ENCODE measurements around the gene CREG2. TPM values are rescaled to one million over a fixed set of nuclear protein-coding genes. Genes with fewer than 3 reads are reported as not detected.
A peak's percentile ranks its signal among the peaks of the same experiment; 100 is the strongest.

The CREG2 gene
- total RNA-seq, 1 experiment from 2014 or later = not detected

DNA sequence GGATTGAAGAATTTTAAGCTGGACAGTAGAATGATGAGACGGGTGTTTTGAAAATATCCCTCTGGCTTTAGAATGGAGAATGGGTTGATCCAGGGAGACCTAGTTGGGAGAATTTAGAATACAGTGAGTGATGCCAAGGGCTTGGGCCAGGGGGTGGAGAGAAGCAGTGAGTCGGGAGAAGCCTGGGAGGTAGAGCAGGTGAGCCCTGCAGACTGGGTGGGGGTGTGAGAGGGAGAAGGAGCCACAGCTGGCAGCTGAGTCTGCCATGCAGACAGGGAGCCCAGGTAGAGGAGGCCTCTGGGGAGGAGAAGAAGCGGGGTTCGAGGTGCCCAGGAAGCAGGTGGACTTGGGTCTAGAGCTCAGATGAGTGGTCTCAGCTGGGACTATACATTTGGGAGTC lies 18.2 kb downstream of the CREG2 start:
- Histone ChIP-seq H3K36me3 (ENCODE audit: insufficient read depth, low read length, poor library complexity, severe bottlenecking) (no peaks in the 10 kb centered on the region), H3K27me3 (replicated peaks; ENCODE audit: insufficient read depth, low read depth, low read length, poor library complexity) (no peaks in the 10 kb centered on the region), H3K27ac (ENCODE audit: low read depth, low read length, poor library complexity, severe bottlenecking) (no peak overlapping the region), H3K9me3 (ENCODE audit: low read depth, low read length, poor library complexity, severe bottlenecking) (no peaks in the 10 kb centered on the region), H3K4me1 (ENCODE audit: insufficient read depth, low read length, poor library complexity, severe bottlenecking) (peaks cover 4% of the 10 kb centered on the region), H3K4me3 (ENCODE audit: low read depth, low read length, poor library complexity, severe bottlenecking) (no peak overlapping the region)
- no TSS peak for BruUV-seq (replicated peaks)
- DNase-seq (ENCODE audit: low spot score) = no peak
- CTCF ChIA-PET = no interaction called here
- intact Hi-C loops (cut with micrococcal nuclease; ENCODE audit: unreplicated experiment) = no loop called here
- POLR2A ChIA-PET (ENCODE audit: low non-redundant PET) = no interaction called here
- TF ChIP-seq, protein P1, sequence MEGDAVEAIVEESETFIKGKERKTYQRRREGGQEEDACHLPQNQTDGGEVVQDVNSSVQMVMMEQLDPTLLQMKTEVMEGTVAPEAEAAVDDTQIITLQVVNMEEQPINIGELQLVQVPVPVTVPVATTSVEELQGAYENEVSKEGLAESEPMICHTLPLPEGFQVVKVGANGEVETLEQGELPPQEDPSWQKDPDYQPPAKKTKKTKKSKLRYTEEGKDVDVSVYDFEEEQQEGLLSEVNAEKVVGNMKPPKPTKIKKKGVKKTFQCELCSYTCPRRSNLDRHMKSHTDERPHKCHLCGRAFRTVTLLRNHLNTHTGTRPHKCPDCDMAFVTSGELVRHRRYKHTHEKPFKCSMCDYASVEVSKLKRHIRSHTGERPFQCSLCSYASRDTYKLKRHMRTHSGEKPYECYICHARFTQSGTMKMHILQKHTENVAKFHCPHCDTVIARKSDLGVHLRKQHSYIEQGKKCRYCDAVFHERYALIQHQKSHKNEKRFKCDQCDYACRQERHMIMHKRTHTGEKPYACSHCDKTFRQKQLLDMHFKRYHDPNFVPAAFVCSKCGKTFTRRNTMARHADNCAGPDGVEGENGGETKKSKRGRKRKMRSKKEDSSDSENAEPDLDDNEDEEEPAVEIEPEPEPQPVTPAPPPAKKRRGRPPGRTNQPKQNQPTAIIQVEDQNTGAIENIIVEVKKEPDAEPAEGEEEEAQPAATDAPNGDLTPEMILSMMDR (conservative IDR thresholded peaks at IDR 0.05; ENCODE audit: low read depth, low read length) = no peak
- no peak for TF ChIP-seq EZH2 (IDR thresholded peaks at IDR 0.05; ENCODE audit: borderline replicate concordance, low read depth, low read length, poor library complexity, severe bottlenecking)

DNA sequence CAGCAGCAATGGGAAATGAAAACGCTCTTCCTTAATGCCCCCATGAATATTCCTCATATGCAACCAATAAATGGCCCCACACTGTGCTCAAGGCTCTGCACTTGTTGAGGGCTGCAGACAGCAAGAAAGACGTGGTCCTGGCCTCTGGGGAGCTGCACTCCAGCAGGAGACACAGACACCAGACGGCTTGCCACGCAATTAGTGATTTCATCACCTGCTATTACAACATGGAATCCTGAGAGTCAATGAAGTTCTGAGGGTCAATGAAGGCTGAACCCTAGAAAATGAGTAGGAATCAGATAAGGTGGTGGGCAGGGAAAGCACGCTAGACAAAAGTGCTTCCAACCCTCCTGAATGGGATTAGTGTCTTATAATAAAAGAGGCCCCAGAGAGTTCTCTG lies 18.9 kb downstream of the CREG2 start:
- no peak overlapping the region for H3K4me3 ChIP-seq (ENCODE audit: low read depth, low read length, poor library complexity, severe bottlenecking)
- ChIA-PET POLR2A (ENCODE audit: low non-redundant PET) (no interaction called here), CTCF (interaction anchor here (0.6 kb wide), 1 partner anchor 238 kb away, joined by 3 read pairs; no protein-coding TSS in a partner anchor)
- intact Hi-C loops (cut with micrococcal nuclease; ENCODE audit: unreplicated experiment) = no loop called here
- no TSS peak for BruUV-seq (replicated peaks)
- DNase-seq (ENCODE audit: low spot score) = peak; percentile 46
- H3K27ac ChIP-seq (ENCODE audit: low read depth, low read length, poor library complexity, severe bottlenecking) = no peak overlapping the region
- no peaks in the 10 kb centered on the region for H3K27me3 ChIP-seq (replicated peaks; ENCODE audit: insufficient read depth, low read depth, low read length, poor library complexity)
- no peaks in the 10 kb centered on the region for H3K9me3 ChIP-seq (ENCODE audit: low read depth, low read length, poor library complexity, severe bottlenecking)
- H3K36me3 ChIP-seq (ENCODE audit: insufficient read depth, low read length, poor library complexity, severe bottlenecking) = no peaks in the 10 kb centered on the region
- peaks cover 4% of the 10 kb centered on the region for H3K4me1 ChIP-seq (ENCODE audit: insufficient read depth, low read length, poor library complexity, severe bottlenecking)
- no peak for TF ChIP-seq EZH2 (IDR thresholded peaks at IDR 0.05; ENCODE audit: borderline replicate concordance, low read depth, low read length, poor library complexity, severe bottlenecking)
- TF ChIP-seq, protein P1 (conservative IDR thresholded peaks at IDR 0.05; ENCODE audit: low read depth, low read length) = no peak

DNA sequence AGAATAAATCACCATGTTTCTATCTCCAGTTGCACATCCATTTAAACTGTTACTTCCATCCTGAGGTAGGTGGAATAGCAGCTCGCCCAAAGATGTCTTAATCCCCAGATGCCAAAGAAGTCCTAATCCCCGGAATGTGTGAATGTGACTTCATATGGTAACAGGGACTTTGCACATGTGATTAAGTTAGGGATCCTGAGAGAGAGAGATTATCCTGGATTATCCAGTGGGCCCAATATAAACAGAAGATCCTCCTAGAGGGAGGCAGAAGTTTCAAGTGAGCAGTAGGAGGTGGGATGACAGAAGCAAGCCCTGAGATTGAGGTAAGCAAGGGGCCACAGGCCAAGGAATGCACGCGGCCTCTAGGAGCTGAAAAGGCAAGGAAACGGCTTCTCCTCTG lies 19.8 kb downstream of the CREG2 start:
- intact Hi-C loops (cut with micrococcal nuclease; ENCODE audit: unreplicated experiment) = no loop called here
- H3K36me3 ChIP-seq (ENCODE audit: insufficient read depth, low read length, poor library complexity, severe bottlenecking) = no peaks in the 10 kb centered on the region
- H3K4me3 ChIP-seq (ENCODE audit: low read depth, low read length, poor library complexity, severe bottlenecking) = no peak overlapping the region
- no peaks in the 10 kb centered on the region for H3K9me3 ChIP-seq (ENCODE audit: low read depth, low read length, poor library complexity, severe bottlenecking)
- ChIA-PET CTCF (interaction anchor here (0.6 kb wide), 1 partner anchor 237 kb away, joined by 3 read pairs; no protein-coding TSS in a partner anchor), POLR2A (ENCODE audit: low non-redundant PET) (no interaction called here)
- no peak overlapping the region for H3K27ac ChIP-seq (ENCODE audit: low read depth, low read length, poor library complexity, severe bottlenecking)
- TF ChIP-seq EZH2 (IDR thresholded peaks at IDR 0.05; ENCODE audit: borderline replicate concordance, low read depth, low read length, poor library complexity, severe bottlenecking) = no peak
- TF ChIP-seq, protein P1 (conservative IDR thresholded peaks at IDR 0.05; ENCODE audit: low read depth, low read length) = no peak
- no peaks in the 10 kb centered on the region for H3K27me3 ChIP-seq (replicated peaks; ENCODE audit: insufficient read depth, low read depth, low read length, poor library complexity)
- DNase-seq (ENCODE audit: low spot score) = no peak
- BruUV-seq (replicated peaks) = no TSS peak
- H3K4me1 ChIP-seq (ENCODE audit: insufficient read depth, low read length, poor library complexity, severe bottlenecking) = peaks cover 4% of the 10 kb centered on the region

All from A673 (cell line).